ENCODE results near the gene QSOX1. TPM values are rescaled to one million over a fixed set of nuclear protein-coding genes. Genes with fewer than 3 reads are reported as not detected.

QSOX1 gene
- total RNA-seq, 1 experiment from 2014 or later = 135 TPM

- TF ChIP-seq CTCF (IDR thresholded peaks at IDR 0.05) (no peak), TEAD4 (CRISPR knock-in tag; IDR thresholded peaks at IDR 0.05) (no peak), ZNF416 (CRISPR knock-in tag; IDR thresholded peaks at IDR 0.05) (no peak), CBFB (CRISPR knock-in tag; IDR thresholded peaks at IDR 0.05; ENCODE audit: low read depth) (no peak), CDX4 (CRISPR knock-in tag; IDR thresholded peaks at IDR 0.05; ENCODE audit: borderline replicate concordance) (no peak), AFF4 (CRISPR knock-in tag; IDR thresholded peaks at IDR 0.05; ENCODE audit: borderline replicate concordance) (no peak), USF1 (CRISPR knock-in tag; IDR thresholded peaks at IDR 0.05) (no peak)
These were observed 94.3 kb downstream of the QSOX1 start (continued) for GRCh38 chr1:180248731-180249681.

GRCh38 chr1:180249725-180250498, 95.2 kb downstream of the QSOX1 start:
- no peak for ATAC-seq
- Mint-ChIP-seq H3K9me3 (no peaks in the 10 kb centered on the region), H3K4me3 (no peak overlapping the region), H3K4me1 (peaks cover 55% of the 10 kb centered on the region), H3K36me3 (no peaks in the 10 kb centered on the region), H3K27me3 (ENCODE audit: low read depth) (no peaks in the 10 kb centered on the region), H3K27ac (peak overlapping the region; percentile 12)
- TF ChIP-seq USF1 (CRISPR knock-in tag; IDR thresholded peaks at IDR 0.05) (no peak), GRHL2 (CRISPR knock-in tag; IDR thresholded peaks at IDR 0.05; ENCODE audit: insufficient replicate concordance, severe bottlenecking) (no peak), NFE2L1 (CRISPR knock-in tag; IDR thresholded peaks at IDR 0.05) (0 out of 2 replicates have a peak, but pooled peaks have one; percentile 46), AFF4 (CRISPR knock-in tag; IDR thresholded peaks at IDR 0.05; ENCODE audit: borderline replicate concordance) (no peak)
- no peak for DNase-seq (ENCODE audit: low spot score)
- ChIA-PET POLR2A (interaction anchor here (0.6 to 1.2 kb wide), 3 partner anchors 15 to 223 kb away, joined by 3 read pairs; no protein-coding TSS in a partner anchor), CTCF (interaction anchor here (0.5 to 2.6 kb wide), 20 partner anchors 8 to 468 kb away, joined by 3 to 20 read pairs (median 4); no protein-coding TSS in a partner anchor)

All from WTC11 (cell line).